NCI-H1694 treated with DMSO at 0.1 percent for 48 hours (cell line): ENCODE results near the gene SLC16A7.
A peak's percentile ranks its signal among the peaks of the same experiment; 100 is the strongest.
"Not testable (repeated sequence)": the region's sequence is repeated elsewhere in the genome, so short reads cannot be mapped to it uniquely, and the experiment has no call there.

Experiments
- DNase-seq: peaks from one replicate; lab custom pipeline; 2025; lab: John Stamatoyannopoulos, UW

The SLC16A7 gene, protein sequence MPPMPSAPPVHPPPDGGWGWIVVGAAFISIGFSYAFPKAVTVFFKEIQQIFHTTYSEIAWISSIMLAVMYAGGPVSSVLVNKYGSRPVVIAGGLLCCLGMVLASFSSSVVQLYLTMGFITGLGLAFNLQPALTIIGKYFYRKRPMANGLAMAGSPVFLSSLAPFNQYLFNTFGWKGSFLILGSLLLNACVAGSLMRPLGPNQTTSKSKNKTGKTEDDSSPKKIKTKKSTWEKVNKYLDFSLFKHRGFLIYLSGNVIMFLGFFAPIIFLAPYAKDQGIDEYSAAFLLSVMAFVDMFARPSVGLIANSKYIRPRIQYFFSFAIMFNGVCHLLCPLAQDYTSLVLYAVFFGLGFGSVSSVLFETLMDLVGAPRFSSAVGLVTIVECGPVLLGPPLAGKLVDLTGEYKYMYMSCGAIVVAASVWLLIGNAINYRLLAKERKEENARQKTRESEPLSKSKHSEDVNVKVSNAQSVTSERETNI

DNA sequence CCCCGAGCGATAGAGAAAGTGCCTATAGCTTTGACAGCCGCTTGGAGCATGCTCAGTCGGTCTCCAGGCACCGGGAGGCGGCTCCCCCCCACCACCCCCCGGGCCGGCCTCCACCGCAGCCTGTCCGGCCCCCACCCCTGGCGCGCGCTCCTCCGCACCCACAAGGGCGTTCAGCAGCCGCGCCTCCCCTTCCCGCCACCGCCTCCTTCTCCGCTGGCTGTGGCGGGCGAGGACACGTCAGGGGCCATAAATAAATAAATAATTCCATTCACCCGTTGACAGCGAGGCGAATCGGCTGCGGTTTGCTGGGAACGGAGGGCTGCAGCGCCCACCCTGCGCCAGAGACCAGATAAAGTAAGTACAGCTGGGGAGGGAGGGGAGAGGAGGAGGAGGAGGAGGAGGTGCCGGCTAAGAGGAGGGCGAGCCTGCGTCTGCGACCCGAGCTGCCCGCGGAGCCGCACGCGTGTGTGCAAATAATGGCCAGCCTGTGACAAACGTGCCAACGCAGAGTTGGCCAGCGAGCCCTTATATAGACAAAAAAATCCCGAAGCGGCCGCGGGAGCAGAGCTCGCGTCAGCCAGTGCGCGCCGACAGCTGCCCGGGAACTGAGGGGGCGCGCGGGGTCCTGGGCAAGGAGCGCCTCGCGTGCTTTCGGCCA is at the start of gene SLC16A7:
SLC16A7 (plus strand) TSS at position 147 of the 658 bp plus-strand sequence. CDS start 108,773 bp downstream, outside the sequence.
- peak; percentile 84 for DNase-seq

DNA sequence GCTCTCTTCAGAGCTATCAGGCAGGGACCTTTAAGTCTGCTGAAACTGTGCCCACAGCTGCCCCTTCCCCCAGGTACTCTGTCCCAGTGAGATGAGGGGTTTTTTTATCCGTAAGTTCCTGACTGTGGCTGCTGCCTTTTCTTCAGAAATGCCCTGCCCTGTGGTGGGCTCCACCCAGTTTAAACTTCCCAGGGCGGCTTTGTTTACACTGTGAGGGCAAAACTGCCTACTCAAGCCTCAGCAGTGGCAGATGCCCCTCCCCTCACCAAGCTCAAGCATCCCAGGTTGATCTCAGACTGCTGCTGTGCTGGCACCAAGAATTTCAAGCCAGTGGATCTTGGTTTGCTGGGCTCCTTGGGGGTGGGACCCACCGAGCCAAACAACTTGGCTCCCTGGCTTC is 46.9 kb upstream of the SLC16A7 start:
- no peak for DNase-seq

DNA sequence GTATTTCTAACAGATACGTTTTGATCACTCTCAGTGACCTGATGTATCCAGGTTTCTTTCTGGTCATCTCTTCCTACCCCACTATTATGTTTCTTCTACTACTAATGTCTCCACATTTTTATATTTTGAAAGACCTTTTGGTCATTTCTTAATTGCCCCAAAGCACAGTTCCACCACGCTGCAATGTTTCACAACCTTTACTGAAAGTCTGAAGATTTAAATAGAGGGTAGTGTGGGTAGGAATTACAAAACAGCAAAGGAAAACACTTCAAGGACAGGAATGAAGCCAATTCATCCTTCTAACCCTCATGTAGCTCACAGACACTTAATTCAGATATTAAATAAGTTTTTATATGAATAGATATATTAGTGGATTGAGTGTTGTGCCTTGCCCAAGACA is 36.1 kb upstream of the SLC16A7 start:
- no peak for DNase-seq

DNA sequence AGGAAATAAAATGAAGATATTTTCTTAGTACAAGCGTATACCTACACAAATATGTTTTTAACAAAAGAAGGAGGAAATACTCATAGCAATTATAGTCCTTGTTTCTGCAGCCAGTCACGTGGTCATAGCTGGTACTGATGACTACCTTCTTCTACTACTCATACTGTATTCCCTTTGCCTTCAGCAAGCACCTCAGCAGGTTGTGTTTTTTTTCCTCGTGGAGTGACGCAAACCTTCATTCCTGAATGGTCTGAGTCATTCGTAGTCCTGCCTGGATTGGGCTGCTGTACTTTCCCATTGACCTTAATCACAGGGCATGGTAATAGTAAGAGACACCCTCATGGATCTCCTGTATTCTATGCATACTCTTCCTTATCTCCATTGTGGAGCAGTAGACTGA is 25.7 kb upstream of the SLC16A7 start:
- DNase-seq = no peak

DNA sequence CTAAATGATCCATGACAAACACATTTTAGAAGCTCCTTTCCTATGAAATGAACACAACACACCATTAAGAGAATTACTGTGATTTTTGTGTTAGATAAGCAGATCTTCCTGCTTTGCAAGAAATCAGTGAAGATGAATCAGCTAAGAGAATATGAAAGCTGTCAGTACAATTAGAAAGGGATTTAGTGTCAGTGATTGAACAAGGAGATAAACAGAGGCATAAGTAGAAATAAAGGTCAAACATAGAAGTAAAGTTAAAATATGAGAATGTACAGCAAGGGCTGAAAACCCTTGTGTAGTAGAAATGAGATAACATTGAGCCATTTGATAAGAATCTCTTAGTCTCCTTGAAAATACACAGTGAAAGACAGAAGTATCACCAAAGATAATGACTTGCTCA is 21.4 kb upstream of the SLC16A7 start:
- DNase-seq = no peak

DNA sequence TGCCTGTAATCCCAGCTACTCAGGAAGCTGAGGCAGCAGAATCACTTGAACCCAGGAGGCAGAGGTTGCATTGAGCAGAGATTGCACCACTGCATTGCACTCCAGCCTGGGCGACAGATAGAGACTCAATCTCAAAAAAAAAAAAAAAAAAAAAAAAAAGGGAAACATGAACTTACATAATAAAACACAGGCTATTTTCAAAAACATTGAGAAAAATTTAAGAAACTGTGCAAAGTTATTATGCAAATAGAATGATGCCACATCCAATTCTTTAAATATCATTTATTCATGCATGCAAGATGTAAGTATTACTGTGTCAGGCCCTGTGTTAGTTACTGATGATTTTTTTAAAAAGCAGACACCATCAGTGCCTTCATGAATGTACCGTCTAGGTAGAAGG is 20.0 kb upstream of the SLC16A7 start:
- DNase-seq = no peak

DNA sequence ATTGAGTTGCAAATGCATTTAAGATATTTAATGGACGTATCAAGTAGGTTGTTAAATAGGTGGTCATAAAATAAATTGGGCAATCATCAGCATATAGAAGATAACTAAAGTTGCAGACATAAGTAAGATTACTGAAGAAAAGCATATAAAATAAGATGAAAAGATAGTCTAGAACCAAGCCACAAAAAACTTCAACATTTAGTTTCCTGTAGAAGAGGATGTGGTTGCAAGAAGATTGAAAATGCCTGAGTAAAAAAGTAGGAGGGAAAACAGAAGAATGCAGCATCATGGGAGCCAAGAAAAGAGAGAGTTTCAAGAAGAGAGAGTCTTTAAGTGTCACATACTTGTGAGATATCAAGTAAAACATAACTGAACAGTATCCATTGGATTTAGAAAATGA is 17.6 kb upstream of the SLC16A7 start:
- no peak for DNase-seq

DNA sequence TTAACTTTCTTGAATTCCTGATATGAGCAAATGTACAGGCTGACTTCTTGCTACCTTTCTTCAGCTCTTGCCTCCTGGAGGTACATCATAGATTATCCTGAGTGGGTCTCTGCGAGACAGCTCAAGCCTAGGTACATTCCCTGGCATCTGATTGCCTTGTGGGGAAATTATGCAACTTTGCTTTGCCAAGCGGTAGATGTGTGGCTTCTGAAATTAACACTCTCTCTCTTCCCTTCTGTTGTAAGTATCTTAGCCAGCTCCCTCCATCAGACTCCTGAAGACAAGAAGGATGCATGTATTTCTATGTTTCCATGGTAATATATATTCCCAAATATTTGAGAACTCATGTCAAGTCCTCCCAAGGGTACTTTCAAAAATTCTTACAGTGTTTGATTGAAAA is 16.2 kb upstream of the SLC16A7 start:
- DNase-seq = no peak

DNA sequence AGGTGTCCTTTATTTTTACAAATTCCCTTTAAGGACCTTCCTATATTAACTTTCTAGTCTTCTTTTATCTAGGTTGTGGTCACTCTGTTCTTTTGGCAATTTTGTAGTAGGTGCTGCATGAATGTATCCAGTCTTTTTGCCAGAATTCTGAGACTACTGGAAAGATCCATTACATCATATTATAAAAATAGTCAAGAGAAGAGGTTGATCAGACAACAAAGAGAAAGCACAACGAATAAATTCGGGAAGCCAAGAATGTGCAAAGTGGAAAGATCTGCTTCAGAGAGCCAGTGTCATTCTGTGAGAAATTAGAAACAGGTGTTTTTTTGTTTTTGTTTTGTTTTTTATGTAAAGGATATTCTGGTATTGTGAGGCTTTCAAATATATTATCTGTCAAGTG is 15.8 kb upstream of the SLC16A7 start:
- DNase-seq = no peak

DNA sequence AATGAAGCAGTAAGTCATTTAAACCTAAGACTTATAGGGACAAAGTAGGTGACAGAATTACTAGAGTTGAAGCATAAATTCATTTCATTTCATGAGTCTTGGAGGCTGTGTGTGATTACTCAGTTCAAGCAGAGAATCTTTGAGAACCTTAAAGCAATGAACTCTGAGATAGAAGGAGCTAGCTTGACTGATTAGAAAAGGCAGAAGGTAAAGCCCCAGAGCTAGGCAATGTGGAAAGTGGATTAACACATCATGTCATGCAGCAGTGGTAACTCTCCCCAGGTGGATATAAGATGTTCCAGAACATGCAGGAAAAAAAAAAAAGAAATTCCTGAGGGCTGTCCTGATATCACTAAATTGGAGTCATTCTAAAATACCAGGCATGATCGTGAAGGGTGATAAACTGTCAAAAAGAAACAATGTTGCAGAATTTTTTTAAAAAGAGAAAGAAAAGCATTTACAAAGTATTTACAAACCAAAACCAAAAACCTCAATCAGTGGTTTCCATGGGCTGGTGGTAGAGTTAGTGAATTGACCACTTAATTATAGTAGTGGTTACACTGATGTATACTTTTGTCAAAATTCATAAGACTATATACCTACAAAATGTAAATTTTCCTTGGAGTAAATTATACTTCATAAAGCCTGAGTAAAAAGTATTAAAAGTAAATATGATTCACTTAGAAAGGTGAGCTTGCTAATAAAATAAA is 12.7 kb upstream of the SLC16A7 start:
- DNase-seq = no peak

DNA sequence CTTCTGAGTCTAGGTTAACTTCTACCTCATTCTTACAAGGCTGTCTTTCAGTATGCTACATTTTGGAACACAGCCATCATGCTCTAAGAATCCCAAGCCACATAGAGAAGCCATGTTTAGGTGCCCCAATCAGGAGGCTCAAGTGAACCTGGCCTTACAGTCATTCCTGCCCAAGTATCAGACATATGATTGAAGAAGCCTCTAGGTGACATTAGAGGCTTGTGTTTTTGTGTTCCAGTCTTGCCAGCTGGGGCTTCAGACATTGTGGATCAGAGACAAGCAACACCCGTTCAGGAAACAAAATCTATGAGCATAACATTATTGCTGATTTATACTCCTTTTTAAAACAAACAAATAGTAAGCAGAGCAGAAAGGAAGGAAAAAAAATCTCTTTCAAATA is 8.1 kb upstream of the SLC16A7 start:
- DNase-seq = no peak

DNA sequence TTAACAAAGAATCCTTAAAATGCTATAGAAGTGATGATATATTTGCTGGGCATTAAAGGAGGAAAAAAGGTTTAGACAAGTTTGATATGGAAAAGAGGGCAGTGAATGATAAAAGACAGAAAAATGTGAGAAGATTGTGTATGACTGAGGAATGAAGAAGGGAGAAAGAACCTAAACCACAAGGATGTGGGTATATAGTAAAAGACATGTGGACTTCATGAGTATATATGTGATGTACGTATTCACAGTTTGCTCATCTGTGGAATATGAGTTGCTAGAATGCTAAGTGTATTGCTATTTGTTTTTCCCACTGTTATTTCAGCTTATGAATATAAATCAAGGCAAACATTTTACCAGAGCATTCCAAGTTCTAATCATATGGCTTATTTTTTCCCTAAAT is 2.1 kb upstream of the SLC16A7 start:
- no peak for DNase-seq

DNA sequence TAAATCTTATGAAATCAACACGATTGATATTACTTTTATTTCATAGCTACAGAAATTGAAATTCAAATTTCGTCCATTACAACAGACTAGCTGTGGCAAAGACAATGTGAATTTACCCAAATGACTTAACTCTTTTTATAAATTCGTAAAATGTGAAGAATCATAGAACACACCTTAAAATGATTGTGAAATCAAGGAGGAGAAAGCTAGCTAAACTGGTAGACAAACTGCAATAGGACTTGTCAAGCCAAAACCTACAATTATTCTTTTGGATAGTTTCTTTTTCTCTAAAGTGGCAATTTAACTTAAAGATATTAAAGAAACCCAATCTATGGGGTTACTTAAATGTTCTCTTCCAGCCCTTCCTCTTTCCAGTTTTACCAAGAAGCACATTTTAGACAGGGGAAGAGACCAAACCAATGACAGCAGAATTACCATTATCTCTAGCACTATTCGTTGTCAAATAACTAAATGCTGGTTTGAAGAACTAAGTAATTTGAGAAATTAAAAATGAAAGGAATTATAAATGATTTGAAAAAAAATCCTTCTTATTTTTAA is 807 bp upstream of the SLC16A7 start:
- DNase-seq = no peak

DNA sequence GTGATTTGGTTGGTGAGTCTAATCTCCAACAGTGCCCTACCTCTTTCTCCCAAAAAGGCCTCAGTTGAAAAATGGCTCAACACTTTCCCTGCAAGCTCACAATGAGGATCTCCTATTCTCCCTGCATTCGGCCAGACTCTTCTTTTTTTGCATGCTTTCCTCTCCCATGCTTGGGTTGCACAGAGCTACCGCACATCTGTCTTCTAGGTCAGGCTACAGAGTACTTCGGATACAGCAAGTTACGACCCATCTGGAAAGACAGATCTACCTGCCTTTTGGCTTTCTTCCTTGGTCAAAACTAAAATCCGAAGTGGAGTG is 305 bp upstream of the SLC16A7 start:
- DNase-seq = peak; percentile 84

DNA sequence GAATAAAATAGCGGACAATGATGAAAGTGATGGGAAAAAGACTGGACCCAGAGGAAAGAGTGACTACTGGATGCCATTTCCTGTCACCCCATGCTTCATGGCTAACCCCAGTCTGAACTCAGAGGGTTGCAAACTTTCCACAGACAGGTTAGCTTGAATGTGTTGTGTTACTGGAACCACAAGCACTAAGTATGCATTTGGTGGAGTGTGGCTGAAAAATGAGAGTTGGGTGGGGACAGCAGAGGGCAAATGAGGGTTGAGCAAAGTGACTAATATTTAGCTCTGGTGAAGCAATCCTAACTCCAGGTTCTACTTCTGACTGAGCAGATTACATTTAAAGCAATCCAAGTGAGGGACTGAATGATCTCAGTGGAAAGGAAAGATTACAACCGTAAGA is 1.6 kb downstream of the SLC16A7 start:
- peak; percentile 2 for DNase-seq

DNA sequence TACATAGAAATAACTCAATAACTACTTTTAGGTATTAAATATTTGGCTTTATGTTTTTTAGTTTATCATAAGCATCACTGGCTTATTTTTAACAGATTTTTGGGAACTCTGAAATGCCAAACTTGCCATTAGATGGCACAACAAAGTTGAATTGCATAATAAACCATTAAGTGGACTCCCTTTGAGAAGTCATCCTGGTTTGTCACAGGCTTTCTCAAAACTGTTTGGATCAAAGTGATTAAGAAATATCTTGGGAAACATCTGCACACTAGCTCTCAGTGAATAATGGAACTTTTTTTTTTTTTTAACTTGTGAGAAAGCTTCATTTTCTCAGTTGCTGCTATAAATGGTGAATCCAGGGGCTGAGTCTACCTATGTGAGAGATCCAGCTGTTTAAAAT is 4.3 kb downstream of the SLC16A7 start:
- no peak for DNase-seq

DNA sequence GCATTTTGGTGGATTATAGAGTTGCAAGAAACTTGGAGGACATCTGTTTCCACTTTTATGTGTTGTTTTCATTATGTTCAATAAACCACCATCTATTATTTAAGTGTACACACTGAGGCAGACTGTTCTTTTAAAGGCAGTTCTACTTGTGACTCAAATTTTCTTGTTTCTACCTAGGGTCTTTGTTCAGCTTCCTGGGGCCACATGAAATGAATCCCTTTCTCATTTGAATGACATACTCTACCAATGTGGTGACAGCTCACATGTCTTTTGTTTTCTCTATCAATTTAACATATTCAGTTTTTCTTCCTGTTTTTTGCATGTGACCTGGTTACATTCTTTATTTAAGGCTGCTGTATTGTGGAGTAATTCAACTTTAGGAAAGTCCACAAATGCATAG is 7.9 kb downstream of the SLC16A7 start:
- DNase-seq = no peak

DNA sequence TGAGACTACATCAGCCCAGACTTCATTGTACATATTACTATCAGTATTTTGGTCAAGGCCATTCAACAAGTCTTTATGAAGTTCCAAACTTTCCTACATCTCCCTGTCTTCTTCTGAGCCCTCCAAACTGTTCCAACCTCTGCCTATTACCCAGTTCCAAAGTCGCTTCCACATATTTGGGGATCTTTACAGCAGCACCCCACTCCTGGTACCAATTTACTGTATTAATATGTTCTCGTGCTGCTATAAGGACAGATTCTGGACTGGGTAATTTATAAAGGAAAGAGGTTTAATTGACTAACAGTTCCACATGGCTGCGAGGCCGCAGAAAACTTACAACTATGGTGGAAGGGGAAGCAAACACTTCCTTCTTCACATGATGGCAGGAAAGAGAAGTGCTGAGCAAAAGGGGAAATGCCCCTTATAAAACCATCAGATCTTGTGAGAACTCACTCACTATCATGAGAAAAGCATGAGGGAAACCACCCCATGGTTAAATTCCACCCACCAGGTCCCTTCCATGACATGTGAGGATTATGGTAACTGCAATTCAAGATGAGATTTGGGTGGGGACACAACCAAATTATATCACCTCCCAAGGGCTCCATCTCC is 17.1 kb downstream of the SLC16A7 start:
- DNase-seq = not testable (repeated sequence)

DNA sequence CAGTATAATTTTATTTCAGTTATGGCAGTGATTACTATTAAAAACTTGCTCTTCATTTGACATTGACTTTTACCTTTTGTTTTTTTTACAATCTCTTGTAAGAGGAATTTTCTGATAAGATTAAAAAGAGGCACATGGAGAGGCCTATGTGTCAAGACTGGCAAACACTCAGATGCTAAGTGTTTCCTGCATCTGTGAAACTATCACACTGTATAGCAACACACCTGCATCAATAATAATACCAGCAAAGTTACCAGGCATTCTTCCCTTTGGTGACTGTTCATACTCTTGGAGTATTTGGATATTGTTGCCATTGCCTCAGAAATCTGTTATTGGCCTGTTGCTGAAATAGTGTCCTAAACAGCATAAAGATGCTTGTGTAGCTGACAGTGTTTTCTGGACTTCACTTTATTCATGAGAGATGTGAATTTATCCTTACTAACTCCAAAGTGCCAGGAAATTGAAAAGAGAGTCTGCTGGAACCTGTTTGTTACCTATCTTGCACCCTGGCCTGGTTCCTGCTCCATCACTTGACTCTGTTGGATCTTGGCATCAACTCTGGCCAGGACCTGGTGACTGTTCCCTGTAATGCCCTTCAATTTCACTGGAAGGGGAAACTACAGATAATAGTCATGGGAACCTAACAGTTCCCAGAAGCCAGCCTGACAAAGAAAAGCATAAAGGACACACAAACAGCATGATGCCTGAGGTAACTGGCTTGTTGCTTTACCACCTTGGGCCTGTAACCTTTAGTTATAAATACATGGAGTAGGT is 19.8 kb downstream of the SLC16A7 start:
- DNase-seq = no peak

DNA sequence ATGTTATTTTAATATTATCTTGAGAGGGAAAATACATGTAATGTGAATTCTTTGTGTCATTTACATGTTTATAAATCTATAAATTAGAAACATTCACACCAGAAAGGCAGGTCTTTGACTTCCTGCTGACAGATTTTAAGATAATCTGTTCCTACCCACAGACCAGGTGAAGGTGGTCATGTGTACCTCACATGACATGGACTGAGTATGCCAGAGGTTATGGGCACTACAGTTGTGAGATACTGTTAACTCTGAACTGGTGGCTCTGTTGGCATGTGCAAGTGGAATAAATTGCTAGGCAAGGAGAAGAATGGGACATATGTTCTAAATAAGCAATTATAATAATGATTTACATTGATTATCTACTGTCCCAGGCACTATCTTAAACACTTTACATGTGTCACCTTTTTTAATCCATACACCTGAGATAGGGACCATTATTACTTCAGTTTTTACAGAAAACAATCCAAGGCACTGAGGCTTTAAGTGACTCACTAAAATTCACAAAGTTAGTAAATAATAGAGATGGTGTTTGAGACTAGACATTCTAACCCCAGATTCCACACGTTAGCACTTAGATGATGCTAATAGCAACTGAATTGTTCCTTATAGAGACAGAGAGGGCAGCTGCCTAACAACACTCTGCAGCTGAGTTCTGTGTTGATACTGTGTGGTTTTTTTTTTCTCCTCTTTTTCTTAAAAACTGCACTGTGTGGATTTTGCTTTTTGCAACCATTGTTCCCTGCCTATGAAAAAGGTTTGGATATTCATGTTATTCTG is 23.8 kb downstream of the SLC16A7 start:
- no peak for DNase-seq

DNA sequence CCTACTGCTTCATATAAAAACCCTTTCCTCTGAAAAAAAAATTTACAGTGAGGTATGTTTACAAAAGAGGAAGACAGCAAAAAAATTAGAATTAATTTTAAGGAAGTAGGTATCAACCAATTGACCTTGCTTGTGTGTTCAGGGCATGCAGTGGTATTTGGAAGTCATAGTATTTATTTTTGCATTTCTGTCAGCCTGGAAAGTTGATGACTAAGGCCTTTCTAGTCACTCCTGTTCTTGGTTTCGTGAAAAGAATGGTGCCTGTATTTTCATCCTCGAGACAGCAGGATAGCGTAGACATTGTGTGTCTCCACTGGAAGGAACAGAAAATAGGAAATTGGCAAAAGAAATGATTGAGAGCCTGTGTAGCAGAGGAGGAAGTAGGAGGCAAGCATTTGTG is 24.5 kb downstream of the SLC16A7 start:
- DNase-seq = no peak
